RWPE1 (cell line): ENCODE results near the gene RBM10.

Experiments used
- CTCF ChIA-PET: fragments of 350-600 bp; sonication (Branson Sonifier 250); formaldehyde crosslinking; extraction: SDS; loops from one replicate; lab custom pipeline; 2021; lab: Yijun Ruan, JAX
- POLR2A ChIA-PET: fragments of 400-600 bp; formaldehyde crosslinking; extraction: SDS; loops from one replicate; lab custom pipeline; 2020; ENCODE audit warnings: antibody characterized with exemption; ENCODE audit not compliant: low non-redundant PET; lab: Yijun Ruan, JAX
- DNase-seq: peaks from one replicate; pipeline ENCODE4 v3.0.0; 2012; ENCODE audit warnings: low spot score
- H3K27ac ChIP-seq: fragments of 450-650 bp; 2 replicates; pipeline ENCODE4 v1.5.1; 2017
- TF ChIP-seq, protein P1 (sequence below): fragments of 450-650 bp; conservative IDR thresholded peaks from 2 replicates; pipeline ENCODE4 v1.5.1; 2017; ENCODE audit warnings: low read depth, mild to moderate bottlenecking

Gene RBM10

GRCh38 chrX:47224896-47225290 is 79.9 kb downstream of the RBM10 start:
- no peak overlapping the region for H3K27ac ChIP-seq
- ChIA-PET POLR2A (no interaction called here), CTCF (interaction anchor here (0.6 kb wide), 1 partner anchor 404 kb away, joined by 4 read pairs; no protein-coding TSS in a partner anchor)
- TF ChIP-seq, protein P1, sequence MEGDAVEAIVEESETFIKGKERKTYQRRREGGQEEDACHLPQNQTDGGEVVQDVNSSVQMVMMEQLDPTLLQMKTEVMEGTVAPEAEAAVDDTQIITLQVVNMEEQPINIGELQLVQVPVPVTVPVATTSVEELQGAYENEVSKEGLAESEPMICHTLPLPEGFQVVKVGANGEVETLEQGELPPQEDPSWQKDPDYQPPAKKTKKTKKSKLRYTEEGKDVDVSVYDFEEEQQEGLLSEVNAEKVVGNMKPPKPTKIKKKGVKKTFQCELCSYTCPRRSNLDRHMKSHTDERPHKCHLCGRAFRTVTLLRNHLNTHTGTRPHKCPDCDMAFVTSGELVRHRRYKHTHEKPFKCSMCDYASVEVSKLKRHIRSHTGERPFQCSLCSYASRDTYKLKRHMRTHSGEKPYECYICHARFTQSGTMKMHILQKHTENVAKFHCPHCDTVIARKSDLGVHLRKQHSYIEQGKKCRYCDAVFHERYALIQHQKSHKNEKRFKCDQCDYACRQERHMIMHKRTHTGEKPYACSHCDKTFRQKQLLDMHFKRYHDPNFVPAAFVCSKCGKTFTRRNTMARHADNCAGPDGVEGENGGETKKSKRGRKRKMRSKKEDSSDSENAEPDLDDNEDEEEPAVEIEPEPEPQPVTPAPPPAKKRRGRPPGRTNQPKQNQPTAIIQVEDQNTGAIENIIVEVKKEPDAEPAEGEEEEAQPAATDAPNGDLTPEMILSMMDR, result no peak
- no peak for DNase-seq

DNA sequence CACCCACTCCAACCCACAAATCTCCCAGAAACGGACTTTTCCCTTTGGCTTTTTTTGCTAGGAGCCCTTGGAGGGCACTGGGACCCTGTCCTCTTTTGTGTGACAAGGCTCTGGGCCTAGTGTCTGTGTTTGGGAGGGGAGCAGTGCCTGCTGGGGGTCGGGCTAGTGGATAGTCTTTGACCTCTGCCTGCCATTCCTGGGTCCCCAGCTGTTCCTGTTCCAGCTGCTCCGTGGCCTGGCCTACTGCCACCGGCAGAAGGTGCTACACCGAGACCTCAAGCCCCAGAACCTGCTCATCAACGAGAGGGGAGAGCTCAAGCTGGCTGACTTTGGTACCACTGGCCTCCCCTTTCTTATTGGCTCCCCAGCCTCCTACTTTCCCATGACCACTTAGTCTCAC is 81.0 kb downstream of the RBM10 start:
- CTCF ChIA-PET, result no interaction called here
- TF ChIP-seq, protein P1, result no peak
- H3K27ac ChIP-seq, result peak overlapping the region; percentile 9; the same call in 1 of the 2 replicates
- POLR2A ChIA-PET, result no interaction called here
- DNase-seq, result no peak

- ChIA-PET POLR2A (no interaction called here), CTCF (no interaction called here)
- TF ChIP-seq, protein P1, result no peak
- H3K27ac ChIP-seq, result peak overlapping the region; percentile 9; the same call in 1 of the 2 replicates
- DNase-seq, result no peak
Measured at GRCh38 chrX:47226531-47227333, 81.7 kb downstream of the RBM10 start.

DNA sequence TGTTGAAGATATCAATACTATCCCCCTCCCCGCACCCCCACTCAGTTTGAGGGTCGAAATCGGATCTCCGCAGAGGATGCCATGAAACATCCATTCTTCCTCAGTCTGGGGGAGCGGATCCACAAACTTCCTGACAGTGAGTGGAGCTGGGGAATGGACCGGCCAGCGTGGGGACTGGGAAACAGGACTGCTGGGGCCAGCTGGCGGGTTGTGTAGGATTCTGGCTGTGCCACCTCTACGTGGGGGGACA is 82.2 kb downstream of the RBM10 start:
- CTCF ChIA-PET, result no interaction called here
- POLR2A ChIA-PET, result no interaction called here
- TF ChIP-seq, protein P1, result no peak

DNA sequence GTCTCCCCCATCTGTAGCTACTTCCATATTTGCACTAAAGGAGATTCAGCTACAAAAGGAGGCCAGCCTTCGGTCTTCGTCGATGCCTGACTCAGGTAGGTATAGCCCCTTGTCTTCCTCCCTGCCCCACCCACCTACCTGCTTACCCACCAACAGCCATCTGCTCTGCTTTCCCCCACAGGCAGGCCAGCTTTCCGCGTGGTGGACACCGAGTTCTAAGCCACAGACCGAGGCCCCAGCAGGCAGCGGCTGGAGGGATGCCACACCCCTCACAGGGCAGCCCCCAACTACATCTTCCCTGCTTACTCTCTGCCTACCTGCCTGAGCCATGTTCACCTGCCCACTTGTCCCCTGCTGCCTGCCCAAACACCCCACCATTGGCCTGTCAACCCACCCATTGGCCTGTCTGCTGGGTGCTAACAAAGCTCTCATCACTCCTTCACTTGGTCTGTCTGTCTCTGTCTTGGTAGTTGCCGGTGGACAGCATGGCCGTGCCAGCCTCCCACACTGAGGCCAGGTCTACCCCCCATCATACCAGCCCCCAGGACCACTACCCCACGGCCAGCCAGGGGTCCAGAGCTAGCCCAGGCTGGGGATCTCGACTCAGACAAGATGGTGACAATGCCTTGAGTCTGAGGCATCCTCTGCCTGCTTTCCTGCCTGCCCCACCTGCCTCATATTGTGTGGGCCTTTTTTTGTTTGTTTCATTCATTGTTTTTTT is 83.7 kb downstream of the RBM10 start:
- no peak for DNase-seq
- CTCF ChIA-PET, result no interaction called here
- no peak overlapping the region for H3K27ac ChIP-seq
- POLR2A ChIA-PET, result no interaction called here
- TF ChIP-seq, protein P1, result no peak

More for the DNA sequence above, 82.2 kb downstream of the RBM10 start:
- DNase-seq, result no peak
- H3K27ac ChIP-seq, result no peak overlapping the region; the same call in 1 of the 2 replicates

DNA sequence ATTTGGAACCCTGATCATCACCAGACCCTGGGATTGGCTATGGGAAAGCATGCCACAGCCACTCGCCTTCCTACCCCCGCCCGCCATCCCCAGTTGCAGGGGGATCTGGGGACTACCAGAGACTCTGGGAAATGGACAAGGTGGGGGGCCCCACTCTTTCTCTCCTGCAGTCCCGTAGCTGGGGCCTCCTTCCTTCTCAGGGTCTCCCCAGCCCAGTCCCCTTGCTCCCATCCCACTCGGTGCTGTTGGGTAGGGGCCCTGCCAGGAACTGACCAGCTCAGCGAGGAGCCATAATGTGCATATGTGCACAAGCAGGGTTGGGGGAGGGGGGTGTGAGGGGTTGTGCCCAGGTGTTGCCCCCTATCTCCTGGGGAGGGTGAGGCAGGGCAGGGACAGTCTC is 84.4 kb downstream of the RBM10 start:
- no peak overlapping the region for H3K27ac ChIP-seq
- ChIA-PET CTCF (interaction anchor here (1.0 kb wide), 1 partner anchor 294 kb away, joined by 3 read pairs; no protein-coding TSS in a partner anchor), POLR2A (no interaction called here)
- DNase-seq, result no peak
- TF ChIP-seq, protein P1, result no peak
